IgD-negative memory B cell (primary cell): ENCODE results near the gene TYK2. TPM values are rescaled to one million over a fixed set of nuclear protein-coding genes. Genes with fewer than 3 reads are reported as not detected.
"Not testable (repeated sequence)": the region's sequence is repeated elsewhere in the genome, so short reads cannot be mapped to it uniquely, and the experiment has no call there.

Source experiments
- H3K27ac Mint-ChIP-seq, 3 donors: one replicate each; pipeline ENCODE4 v1.8.0; 2020 to 2022; ENCODE audit warnings: mild to moderate bottlenecking in 3 of 3, mixed read lengths in 3 of 3, moderate library complexity in 1 of 3
- H3K27me3 Mint-ChIP-seq: one replicate; pipeline ENCODE4 v1.8.0; 2021; ENCODE audit warnings: mixed read lengths
- H3K36me3 Mint-ChIP-seq: one replicate; pipeline ENCODE4 v1.8.0; 2020; ENCODE audit warnings: mild to moderate bottlenecking, mixed read lengths
- H3K4me1 Mint-ChIP-seq, 3 donors: one replicate each; pipeline ENCODE4 v1.8.0; 2020 to 2022; ENCODE audit warnings: mixed read lengths in 3 of 3, mild to moderate bottlenecking in 1 of 3
- H3K4me3 Mint-ChIP-seq, 4 donors: one replicate each; pipeline ENCODE4 v1.8.0; 2020 to 2022; ENCODE audit warnings: mild to moderate bottlenecking in 4 of 4, mixed read lengths in 4 of 4, moderate library complexity in 3 of 4
- H3K9me3 Mint-ChIP-seq, 3 donors: one replicate each; pipeline ENCODE4 v1.8.0; 2020 to 2021; ENCODE audit warnings: mixed read lengths in 3 of 3, mild to moderate bottlenecking in 1 of 3
- polyA plus RNA-seq: library from polyadenylated mRNA; unstranded; fragments of 300-500 nt; fragmentation: Illumina TruSeq; gene quantifications from one replicate; pipeline ENCODE4 v1.2.3, GENCODE V29; 2021

The TYK2 gene
- polyA plus RNA-seq, 1 donor from 2014 or later, result 69.0 TPM

GRCh38 chr19:10339977-10340376 is 40.4 kb downstream of the TYK2 start:
- Mint-ChIP-seq H3K4me1 (peaks cover 11 to 18% (median 18%) of the 10 kb centered on the region in 3 donors), H3K9me3 (no peaks in the 10 kb centered on the region), H3K4me3 (peak overlapping the region; percentile 95 to 99 (median 96)), H3K27me3 (no peaks in the 10 kb centered on the region), H3K36me3 (no peaks in the 10 kb centered on the region), H3K27ac (peak overlapping the region; percentile 77 to 97 (median 86))

GRCh38 chr19:10339380-10339960 is 40.9 kb downstream of the TYK2 start, which contains the start of gene ICAM3:
Gene ICAM3, minus strand, starts transcription at chr19:10339624. Its CDS starts 10 bp downstream, at chr19:10339614.
- Mint-ChIP-seq H3K9me3 (no peaks in the 10 kb centered on the region), H3K27ac (peak within 1 kb of the TSS; percentile 77 to 97 (median 92)), H3K4me3 (peak within 1 kb of the TSS; percentile 95 to 99 (median 96))

GRCh38 chr19:10338940-10339339 is 41.4 kb downstream of the TYK2 start:
- H3K9me3 Mint-ChIP-seq, result no peaks in the 10 kb centered on the region
- no peaks in the 10 kb centered on the region for H3K27me3 Mint-ChIP-seq
- peak overlapping the region; percentile 95 to 99 (median 96) for H3K4me3 Mint-ChIP-seq
- peaks cover 11 to 20% (median 18%) of the 10 kb centered on the region in 3 donors for H3K4me1 Mint-ChIP-seq
- H3K36me3 Mint-ChIP-seq, result no peaks in the 10 kb centered on the region
- peak overlapping the region; percentile 77 to 97 (median 92) for H3K27ac Mint-ChIP-seq

More at GRCh38 chr19:10339380-10339960, 40.9 kb downstream of the TYK2 start, which contains the start of gene ICAM3:
- Mint-ChIP-seq H3K4me1 (peaks cover 11 to 18% (median 18%) of the 10 kb centered on the region in 3 donors), H3K36me3 (no peaks in the 10 kb centered on the region), H3K27me3 (no peaks in the 10 kb centered on the region)

GRCh38 chr19:10336725-10337124 is 43.6 kb downstream of the TYK2 start:
- not testable (repeated sequence) for H3K27ac Mint-ChIP-seq, H3K36me3 Mint-ChIP-seq
- peaks cover 26 to 31% (median 28%) of the 10 kb centered on the region in 3 donors for H3K4me1 Mint-ChIP-seq

GRCh38 chr19:10335352-10335985 is 44.9 kb downstream of the TYK2 start:
- peak overlapping the region in 3 of 4 donors; percentile 12 to 78 (median 33) for H3K4me3 Mint-ChIP-seq
- no peaks in the 10 kb centered on the region for H3K27me3 Mint-ChIP-seq
- peak overlapping the region in 1 of 3 donors; percentile 82 for H3K27ac Mint-ChIP-seq
- peaks cover 26 to 30% (median 28%) of the 10 kb centered on the region in 3 donors for H3K4me1 Mint-ChIP-seq
- H3K36me3 Mint-ChIP-seq, result no peaks in the 10 kb centered on the region
- no peaks in the 10 kb centered on the region for H3K9me3 Mint-ChIP-seq

More at GRCh38 chr19:10336725-10337124, 43.6 kb downstream of the TYK2 start:
- not testable (repeated sequence) for H3K9me3 Mint-ChIP-seq, H3K27me3 Mint-ChIP-seq
- peak overlapping the region in 2 of 4 donors; percentile 12 to 60 for H3K4me3 Mint-ChIP-seq

GRCh38 chr19:10334588-10335351 is 45.6 kb downstream of the TYK2 start:
- Mint-ChIP-seq H3K27me3 (no peaks in the 10 kb centered on the region), H3K36me3 (no peaks in the 10 kb centered on the region), H3K27ac (peak overlapping the region in 1 of 3 donors; percentile 82), H3K4me3 (peak overlapping the region; percentile 12 to 78 (median 35)), H3K4me1 (peaks cover 24 to 26% (median 25%) of the 10 kb centered on the region in 3 donors), H3K9me3 (no peaks in the 10 kb centered on the region)

- peak overlapping the region; percentile 94 to 100 (median 97) for H3K27ac Mint-ChIP-seq
- H3K36me3 Mint-ChIP-seq, result no peaks in the 10 kb centered on the region
- H3K27me3 Mint-ChIP-seq, result no peaks in the 10 kb centered on the region
- H3K4me3 Mint-ChIP-seq, result peak overlapping the region; percentile 94 to 99 (median 98)
- H3K4me1 Mint-ChIP-seq, result peaks cover 17 to 22% (median 17%) of the 10 kb centered on the region in 3 donors
- no peaks in the 10 kb centered on the region for H3K9me3 Mint-ChIP-seq
Measured at GRCh38 chr19:10333758-10334587, 46.4 kb downstream of the TYK2 start.

- Mint-ChIP-seq H3K4me3 (peak within 1 kb of the TSS; percentile 94 to 99 (median 98)), H3K36me3 (no peaks in the 10 kb centered on the region), H3K27me3 (no peaks in the 10 kb centered on the region), H3K27ac (peak within 1 kb of the TSS; percentile 94 to 100 (median 97)), H3K4me1 (peaks cover 10 to 15% (median 14%) of the 10 kb centered on the region in 3 donors), H3K9me3 (no peaks in the 10 kb centered on the region)
Measured at GRCh38 chr19:10332965-10333757, 47.2 kb downstream of the TYK2 start, which contains the start of gene RAVER1. Gene RAVER1, minus strand, starts transcription at chr19:10333529. Its CDS starts 22 bp downstream, at chr19:10333507.

- Mint-ChIP-seq H3K36me3 (no peaks in the 10 kb centered on the region), H3K27ac (peak overlapping the region; percentile 94 to 100 (median 97)), H3K4me1 (peaks cover 10 to 15% (median 13%) of the 10 kb centered on the region in 3 donors), H3K4me3 (peak overlapping the region; percentile 94 to 99 (median 98)), H3K9me3 (no peaks in the 10 kb centered on the region), H3K27me3 (no peaks in the 10 kb centered on the region)
Measured at GRCh38 chr19:10332158-10332964, 48.0 kb downstream of the TYK2 start.

GRCh38 chr19:10329555-10329954 is 50.8 kb downstream of the TYK2 start:
- Mint-ChIP-seq H3K27me3 (no peaks in the 10 kb centered on the region), H3K4me3 (peak overlapping the region in 1 of 4 donors; percentile 45), H3K27ac (peak overlapping the region in 1 of 3 donors; percentile 48), H3K9me3 (no peaks in the 10 kb centered on the region), H3K4me1 (peaks cover 10 to 15% (median 13%) of the 10 kb centered on the region in 3 donors), H3K36me3 (no peaks in the 10 kb centered on the region)

GRCh38 chr19:10328558-10329429 is 51.6 kb downstream of the TYK2 start:
- Mint-ChIP-seq H3K9me3 (no peaks in the 10 kb centered on the region), H3K27me3 (no peaks in the 10 kb centered on the region), H3K4me3 (peak overlapping the region in 1 of 4 donors; percentile 43), H3K4me1 (peaks cover 10 to 15% (median 11%) of the 10 kb centered on the region in 3 donors), H3K27ac (no peak overlapping the region), H3K36me3 (no peaks in the 10 kb centered on the region)

GRCh38 chr19:10327793-10328192 is 52.6 kb downstream of the TYK2 start:
- Mint-ChIP-seq H3K4me1 (peaks cover 3 to 7% (median 5%) of the 10 kb centered on the region in 3 donors), H3K4me3 (peak overlapping the region in 1 of 4 donors; percentile 43), H3K27ac (no peak overlapping the region), H3K9me3 (no peaks in the 10 kb centered on the region), H3K27me3 (no peaks in the 10 kb centered on the region), H3K36me3 (no peaks in the 10 kb centered on the region)
